Measurements from ENCODE around the gene NPR1. TPM values are rescaled to one million over a fixed set of nuclear protein-coding genes. Genes with fewer than 3 reads are reported as not detected.

NPR1 gene
- total RNA-seq, 2 donors from 2014 or later, result 19.3 to 42.9 TPM

DNA sequence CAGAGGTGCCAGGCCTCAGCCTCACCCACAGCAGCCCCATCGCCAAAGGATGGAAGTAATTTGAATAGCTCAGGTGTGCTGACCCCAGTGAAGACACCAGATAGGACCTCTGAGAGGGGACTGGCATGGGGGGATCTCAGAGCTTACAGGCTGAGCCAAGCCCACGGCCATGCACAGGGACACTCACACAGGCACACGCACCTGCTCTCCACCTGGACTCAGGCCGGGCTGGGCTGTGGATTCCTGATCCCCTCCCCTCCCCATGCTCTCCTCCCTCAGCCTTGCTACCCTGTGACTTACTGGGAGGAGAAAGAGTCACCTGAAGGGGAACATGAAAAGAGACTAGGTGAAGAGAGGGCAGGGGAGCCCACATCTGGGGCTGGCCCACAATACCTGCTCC lies 15.0 kb downstream of the NPR1 start:
- Histone ChIP-seq H3K36me3 (peaks cover 4% of the 10 kb centered on the region), H3K4me1 (peaks cover 0 to 16% of the 10 kb centered on the region in 2 donors), H3K27ac (no peak overlapping the region), H3K4me3 (no peak overlapping the region), H3K27me3 (no peaks in the 10 kb centered on the region), H3K9me3 (no peaks in the 10 kb centered on the region)
- TF ChIP-seq, protein P1, sequence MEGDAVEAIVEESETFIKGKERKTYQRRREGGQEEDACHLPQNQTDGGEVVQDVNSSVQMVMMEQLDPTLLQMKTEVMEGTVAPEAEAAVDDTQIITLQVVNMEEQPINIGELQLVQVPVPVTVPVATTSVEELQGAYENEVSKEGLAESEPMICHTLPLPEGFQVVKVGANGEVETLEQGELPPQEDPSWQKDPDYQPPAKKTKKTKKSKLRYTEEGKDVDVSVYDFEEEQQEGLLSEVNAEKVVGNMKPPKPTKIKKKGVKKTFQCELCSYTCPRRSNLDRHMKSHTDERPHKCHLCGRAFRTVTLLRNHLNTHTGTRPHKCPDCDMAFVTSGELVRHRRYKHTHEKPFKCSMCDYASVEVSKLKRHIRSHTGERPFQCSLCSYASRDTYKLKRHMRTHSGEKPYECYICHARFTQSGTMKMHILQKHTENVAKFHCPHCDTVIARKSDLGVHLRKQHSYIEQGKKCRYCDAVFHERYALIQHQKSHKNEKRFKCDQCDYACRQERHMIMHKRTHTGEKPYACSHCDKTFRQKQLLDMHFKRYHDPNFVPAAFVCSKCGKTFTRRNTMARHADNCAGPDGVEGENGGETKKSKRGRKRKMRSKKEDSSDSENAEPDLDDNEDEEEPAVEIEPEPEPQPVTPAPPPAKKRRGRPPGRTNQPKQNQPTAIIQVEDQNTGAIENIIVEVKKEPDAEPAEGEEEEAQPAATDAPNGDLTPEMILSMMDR (IDR thresholded peaks at IDR 0.05), result no peak
- no peak for DNase-seq (ENCODE audit: low spot score)

DNA sequence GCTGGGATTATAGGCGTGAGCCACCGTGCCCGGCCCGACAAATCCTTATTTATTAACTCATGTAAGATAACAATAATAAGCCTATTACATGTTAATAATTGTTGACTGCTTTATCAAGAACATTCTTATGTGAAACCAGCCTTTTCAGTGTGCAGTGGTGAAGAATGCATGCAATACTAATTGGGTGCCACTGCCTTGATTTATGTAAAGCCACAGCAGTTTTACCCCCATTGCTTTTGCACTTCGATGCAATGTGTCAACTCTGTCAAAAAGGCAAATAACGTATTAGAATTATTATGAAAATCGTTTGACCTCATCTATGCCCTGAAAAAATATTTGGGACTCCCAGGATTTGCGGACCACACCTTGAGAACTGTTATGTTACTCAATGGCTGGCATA lies 18.3 kb downstream of the NPR1 start:
- Histone ChIP-seq H3K27ac (peak overlapping the region; percentile 84 to 91), H3K4me3 (no peak overlapping the region), H3K36me3 (no peaks in the 10 kb centered on the region), H3K9me3 (no peaks in the 10 kb centered on the region), H3K27me3 (no peaks in the 10 kb centered on the region), H3K4me1 (peaks cover 0 to 33% of the 10 kb centered on the region in 2 donors)
- no peak for DNase-seq (ENCODE audit: low spot score)
- TF ChIP-seq, protein P1 (IDR thresholded peaks at IDR 0.05), result no peak

DNA sequence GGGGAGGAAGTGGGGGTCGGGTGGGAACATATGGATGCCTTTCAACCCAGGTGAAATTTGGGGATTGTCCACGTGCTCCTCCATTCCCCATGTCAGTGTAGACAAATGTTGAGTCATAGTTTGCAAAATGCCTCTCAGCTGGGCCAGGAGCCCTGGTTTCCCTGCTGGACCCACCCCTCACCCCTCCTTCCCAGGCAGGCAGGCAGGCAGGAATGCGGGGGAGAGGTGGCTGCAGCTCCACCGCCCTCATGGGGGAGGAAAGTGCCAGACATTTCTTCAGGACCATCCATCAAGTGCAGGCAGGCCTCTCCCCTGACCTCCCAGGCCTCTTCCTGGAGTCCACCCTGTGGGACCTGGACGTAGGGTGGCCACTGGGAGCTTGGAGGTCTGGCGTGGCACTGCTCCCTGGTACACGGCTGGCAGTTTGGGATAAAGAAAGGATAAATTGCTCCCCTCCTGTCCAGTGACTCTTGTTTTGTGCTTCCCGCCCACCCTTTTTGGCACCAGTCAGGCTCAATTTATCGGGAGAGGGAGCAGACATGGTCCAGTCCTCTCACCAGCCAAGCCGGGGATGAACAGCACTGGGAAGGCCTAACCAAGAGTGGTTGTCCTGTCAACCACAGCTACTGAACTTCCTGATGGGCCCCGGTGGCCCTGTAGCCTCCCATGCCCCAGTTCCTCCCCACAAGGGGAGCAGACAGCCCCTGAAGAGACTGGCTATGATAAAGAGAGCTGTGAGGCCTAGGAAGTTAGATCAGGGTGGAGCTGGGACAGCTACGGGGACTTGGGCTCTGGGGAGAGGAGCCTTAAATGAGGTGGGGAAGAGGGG lies 18.9 kb downstream of the NPR1 start:
- TF ChIP-seq, protein P1 (IDR thresholded peaks at IDR 0.05), result no peak
- no peaks in the 10 kb centered on the region for H3K27me3 ChIP-seq
- no peaks in the 10 kb centered on the region for H3K9me3 ChIP-seq
- H3K4me3 ChIP-seq, result peak overlapping the region in 1 of 2 donors; percentile 19
- no peaks in the 10 kb centered on the region for H3K36me3 ChIP-seq
- peak overlapping the region; percentile 84 to 91 for H3K27ac ChIP-seq
- peak; percentile 82 for DNase-seq (ENCODE audit: low spot score)
- H3K4me1 ChIP-seq, result peaks cover 0 to 33% of the 10 kb centered on the region in 2 donors

DNA sequence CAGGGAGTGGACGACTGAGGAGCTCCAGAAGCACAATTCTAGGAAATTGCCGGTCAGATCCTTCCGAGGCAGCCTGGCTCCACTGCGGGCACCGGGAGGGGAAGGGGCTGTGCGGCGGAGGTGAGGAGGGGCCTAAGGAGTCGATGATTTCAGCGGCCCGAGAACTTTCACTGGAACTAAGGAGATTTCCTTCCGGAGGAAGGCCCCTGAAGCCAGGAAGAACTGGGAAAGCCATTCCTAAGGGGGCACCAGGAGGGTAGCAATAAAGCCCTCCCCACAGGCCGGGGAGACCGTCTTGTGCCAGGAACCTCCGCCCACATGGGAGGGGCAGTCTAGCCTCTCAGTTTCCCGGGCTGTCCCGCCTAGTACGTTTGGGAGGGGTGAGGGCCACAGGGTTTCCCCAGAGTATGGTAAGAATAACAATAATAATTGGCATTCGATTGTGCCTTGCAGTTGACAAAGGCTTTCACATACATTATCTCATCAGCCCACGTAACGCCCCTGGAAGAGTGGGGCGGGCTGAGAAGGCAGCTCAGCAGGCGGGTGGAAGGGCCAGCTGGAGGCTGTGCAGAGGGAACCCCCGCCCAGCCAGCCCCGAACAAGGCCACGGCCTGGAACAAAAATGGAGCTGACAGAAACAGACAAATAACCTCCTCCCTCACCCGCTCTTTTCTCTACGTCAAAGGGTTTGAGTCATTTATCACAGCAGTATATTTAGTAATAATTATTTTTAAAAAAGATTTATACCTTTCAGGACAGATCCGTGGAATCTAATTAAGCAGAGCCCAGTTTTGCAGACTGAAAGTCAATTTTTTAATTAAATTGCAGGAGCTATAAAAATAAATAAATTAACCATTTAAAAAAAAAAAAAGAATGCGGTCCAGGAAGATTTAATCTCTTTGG lies 19.8 kb downstream of the NPR1 start:
- DNase-seq (ENCODE audit: low spot score), result peak; percentile 91
- no peaks in the 10 kb centered on the region for H3K36me3 ChIP-seq
- no peaks in the 10 kb centered on the region for H3K27me3 ChIP-seq
- H3K27ac ChIP-seq, result peak overlapping the region; percentile 84 to 91
- H3K4me1 ChIP-seq, result peaks cover 0 to 33% of the 10 kb centered on the region in 2 donors
- peak overlapping the region in 1 of 2 donors; percentile 19 for H3K4me3 ChIP-seq
- no peaks in the 10 kb centered on the region for H3K9me3 ChIP-seq
- TF ChIP-seq, protein P1 (IDR thresholded peaks at IDR 0.05), result no peak

DNA sequence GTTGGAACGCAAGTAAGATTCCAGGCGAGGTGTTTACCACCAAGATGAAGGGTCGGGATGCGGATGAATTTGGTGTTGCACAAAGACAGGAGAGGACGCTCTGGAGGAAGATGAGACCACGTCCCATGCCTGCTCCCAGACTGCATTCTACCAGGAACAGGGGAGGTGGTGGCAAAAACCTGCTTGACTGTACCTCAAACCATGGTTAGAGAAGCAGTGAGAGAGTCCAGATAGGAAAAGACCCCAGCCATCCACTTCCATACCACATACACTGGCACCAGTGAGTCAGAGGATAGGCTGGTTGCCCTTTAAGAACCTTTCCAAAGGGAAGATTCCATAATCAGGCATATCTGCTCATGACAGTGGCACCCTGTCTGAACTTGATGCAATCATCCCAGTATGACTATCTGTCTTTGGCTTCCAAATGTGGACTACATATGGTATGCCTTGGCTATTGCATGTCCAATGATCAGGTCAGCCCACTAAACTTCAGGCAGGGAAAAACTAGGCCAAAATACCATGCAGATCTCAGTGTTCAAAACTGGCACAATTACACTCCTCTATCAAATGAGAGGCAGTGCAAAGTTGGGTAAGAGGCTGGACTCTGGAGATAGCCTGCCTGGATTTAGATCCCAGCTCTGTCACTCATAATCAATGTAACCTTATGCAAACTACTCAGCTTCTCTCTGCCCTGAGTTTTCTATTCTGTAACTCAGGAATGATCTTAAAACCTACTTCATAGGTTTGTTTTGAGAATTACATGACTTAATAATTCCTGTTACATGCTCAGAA lies 20.6 kb downstream of the NPR1 start:
- Histone ChIP-seq H3K9me3 (no peaks in the 10 kb centered on the region), H3K36me3 (no peaks in the 10 kb centered on the region), H3K4me1 (peaks cover 0 to 33% of the 10 kb centered on the region in 2 donors), H3K27me3 (no peaks in the 10 kb centered on the region), H3K4me3 (no peak overlapping the region), H3K27ac (peak overlapping the region; percentile 84 to 91)
- TF ChIP-seq, protein P1 (IDR thresholded peaks at IDR 0.05), result no peak
- DNase-seq (ENCODE audit: low spot score), result no peak

Measured in right atrium auricular region (tissue), 2 donors.